ENCODE measurements around the gene TACR1.
"Not testable (repeated sequence)": the region's sequence is repeated elsewhere in the genome, so short reads cannot be mapped to it uniquely, and the experiment has no call there.

The TACR1 gene

DNA sequence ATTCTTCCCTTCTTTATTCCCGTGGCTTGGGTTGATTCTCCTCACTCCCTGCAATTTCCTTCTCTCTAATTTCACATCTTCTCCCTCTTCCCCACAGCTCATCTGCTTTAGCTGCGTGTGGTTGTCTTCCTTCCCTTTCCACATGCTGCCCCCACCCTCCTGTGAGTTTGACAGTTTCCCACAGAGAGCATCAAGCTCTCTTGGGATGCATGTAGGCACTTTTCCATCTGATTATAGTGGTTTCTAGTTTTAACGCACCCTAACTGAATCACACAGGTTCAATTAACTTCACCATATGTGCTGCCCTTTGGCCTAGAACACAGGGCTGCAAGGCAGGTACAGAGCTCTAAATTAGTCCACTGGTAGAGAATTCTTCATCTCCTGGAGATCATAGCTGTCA lies 110.5 kb downstream of the TACR1 start:
- DNase-seq (ENCODE audit: low spot score): no peak

- no peak for DNase-seq (ENCODE audit: low spot score)
Measured at GRCh38 chr2:75087736-75088135, 111.6 kb downstream of the TACR1 start.

- DNase-seq (ENCODE audit: low spot score): no peak
Measured at GRCh38 chr2:75079575-75079974, 119.7 kb downstream of the TACR1 start.

DNA sequence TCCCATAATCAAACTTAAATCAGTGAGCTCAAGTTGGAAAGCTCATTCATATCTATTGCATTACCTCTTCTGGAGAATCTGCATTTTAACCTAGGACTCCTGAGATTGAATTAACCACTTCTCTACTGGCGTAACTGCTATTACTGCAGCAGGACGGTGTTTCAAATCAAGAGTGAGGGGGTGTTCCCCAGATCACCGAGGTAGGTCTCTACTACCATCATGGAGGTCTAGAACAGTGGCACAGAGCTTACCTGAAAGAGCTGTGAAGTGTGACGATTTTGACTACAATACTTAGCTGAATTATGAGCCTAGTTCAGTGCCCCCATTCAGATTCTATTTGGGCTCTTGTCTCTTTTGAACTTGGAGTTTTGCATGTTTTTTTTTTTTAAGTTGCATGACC lies 121.4 kb downstream of the TACR1 start:
- DNase-seq (ENCODE audit: low spot score): no peak

DNA sequence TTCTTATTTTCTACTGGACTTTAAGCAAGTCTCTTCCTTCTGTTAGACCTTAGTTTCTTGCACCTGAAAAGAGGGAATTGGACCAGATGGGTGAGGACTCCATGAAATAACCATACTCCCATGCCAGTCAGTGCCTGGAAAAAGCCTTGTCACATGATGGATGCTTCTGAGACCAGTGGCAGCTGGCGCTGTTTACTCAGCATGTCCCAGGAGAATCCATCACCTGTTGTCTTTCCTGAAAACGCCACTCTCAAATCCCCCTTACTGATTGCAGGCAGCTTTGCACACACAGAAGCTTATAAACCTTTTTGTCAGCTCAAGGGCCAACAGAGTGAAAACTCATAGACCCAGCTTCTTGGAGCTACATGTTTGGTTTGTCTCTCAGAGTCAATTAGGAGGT lies 123.2 kb downstream of the TACR1 start:
- DNase-seq (ENCODE audit: low spot score): no peak

GRCh38 chr2:75074708-75075107 lies 124.6 kb downstream of the TACR1 start:
- no peak for DNase-seq (ENCODE audit: low spot score)

GRCh38 chr2:75074228-75074627 lies 125.1 kb downstream of the TACR1 start:
- DNase-seq (ENCODE audit: low spot score): no peak

- no peak for DNase-seq (ENCODE audit: low spot score)
Measured at GRCh38 chr2:75071766-75072165, 127.6 kb downstream of the TACR1 start.

DNA sequence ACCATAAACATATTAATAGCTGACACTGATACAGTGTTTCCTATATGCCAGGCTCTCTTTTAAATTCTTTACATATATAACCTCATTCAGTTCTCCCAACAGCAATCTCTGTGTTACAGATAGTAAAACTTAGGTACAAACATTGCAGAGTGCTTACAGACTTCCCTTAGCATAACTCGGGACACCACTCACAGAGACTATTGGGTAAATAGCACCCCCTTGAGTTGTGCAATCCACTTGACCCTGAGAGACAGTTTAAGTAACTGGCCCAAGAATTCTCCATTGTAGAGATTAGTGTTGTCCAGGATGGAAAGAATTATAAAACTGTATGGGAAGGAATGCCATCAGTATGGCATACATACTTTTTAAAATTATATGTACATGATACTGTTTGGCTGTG lies 130.8 kb downstream of the TACR1 start:
- DNase-seq (ENCODE audit: low spot score): no peak

GRCh38 chr2:75067506-75067905 lies 131.8 kb downstream of the TACR1 start:
- DNase-seq (ENCODE audit: low spot score): no peak

GRCh38 chr2:75066121-75066902 lies 133.0 kb downstream of the TACR1 start:
- DNase-seq (ENCODE audit: low spot score): no peak

DNA sequence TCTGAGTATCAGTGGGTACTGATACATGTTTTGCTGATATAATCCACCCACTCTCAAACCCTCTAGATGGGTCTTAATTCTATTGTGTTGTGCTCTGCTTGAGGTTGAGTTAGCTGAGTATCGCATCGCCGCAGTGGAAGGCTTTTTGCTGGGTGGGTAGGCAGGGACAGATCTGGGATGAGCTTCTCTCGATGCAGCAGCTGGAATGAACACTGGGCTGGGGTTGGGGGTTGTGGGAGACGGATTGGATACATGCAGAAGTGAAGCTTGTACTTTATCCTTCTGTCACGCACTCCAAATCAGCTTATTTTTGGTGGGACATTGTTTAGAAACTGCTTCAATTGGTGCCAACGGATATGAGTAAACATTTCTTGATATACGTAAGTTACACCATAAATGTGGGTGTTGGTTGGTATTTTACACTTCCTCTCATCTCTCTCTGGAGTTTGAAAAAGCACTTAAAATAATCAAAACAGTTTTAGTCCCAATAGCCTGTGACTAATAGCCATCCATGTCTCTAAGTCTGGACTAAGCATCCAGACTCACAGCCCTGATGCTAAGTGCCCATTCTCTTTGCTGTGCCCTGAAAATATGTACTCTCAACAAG lies 133.8 kb downstream of the TACR1 start:
- no peak for DNase-seq (ENCODE audit: low spot score)

DNA sequence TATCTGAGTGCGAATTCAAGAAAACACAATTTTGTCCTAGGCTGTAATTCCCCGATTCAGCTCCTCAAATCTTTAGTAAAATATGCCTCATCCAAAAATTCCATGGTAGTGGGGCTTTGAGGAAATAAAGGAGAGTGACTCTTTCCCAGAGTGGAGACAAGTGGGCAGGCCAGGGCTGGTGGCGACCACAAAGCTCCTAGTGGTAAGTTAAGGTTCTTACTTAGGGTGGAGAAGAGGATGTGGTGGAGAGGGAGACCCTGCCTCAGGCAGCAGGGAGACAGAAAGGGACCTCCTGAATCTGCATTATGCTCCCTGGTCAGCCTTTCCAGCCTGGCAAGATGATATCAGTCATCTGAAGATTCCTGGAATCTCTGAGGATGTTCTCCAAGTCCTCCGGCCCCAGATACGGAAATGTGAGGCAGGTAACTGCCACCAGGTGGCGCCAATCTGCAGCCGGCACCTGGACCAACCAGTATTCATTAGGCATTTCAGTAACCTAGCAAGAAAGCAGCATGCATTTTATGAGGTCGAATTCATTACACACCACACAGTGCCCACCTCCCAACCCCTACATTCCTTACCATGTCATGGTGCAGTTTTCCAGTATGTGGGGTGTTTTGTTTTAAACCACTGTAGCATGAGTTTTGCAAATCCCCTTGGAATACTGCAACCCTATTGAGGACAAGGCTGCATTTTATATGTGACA lies 134.5 kb downstream of the TACR1 start:
- DNase-seq (ENCODE audit: low spot score): peak; percentile 58

DNA sequence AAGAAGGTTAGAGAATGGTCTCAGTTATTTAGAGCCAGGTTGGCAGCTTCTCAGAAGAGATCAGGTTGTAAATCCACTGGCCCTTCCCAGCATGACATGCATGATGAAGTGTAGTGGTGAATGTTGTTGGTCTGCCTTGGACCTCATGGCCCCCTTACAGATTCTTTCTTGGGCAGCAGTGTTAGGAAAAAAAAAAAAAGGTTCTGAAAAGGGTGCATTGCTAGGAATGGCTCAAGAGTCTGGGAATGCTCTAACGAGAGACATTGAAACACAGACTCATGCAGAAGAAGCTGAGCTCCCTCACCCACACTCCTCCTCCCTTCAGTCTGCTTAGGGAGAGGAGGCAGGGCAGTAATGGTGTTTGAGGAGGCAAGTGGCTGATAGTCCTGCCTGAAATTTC lies 135.4 kb downstream of the TACR1 start:
- no peak for DNase-seq (ENCODE audit: low spot score)

DNA sequence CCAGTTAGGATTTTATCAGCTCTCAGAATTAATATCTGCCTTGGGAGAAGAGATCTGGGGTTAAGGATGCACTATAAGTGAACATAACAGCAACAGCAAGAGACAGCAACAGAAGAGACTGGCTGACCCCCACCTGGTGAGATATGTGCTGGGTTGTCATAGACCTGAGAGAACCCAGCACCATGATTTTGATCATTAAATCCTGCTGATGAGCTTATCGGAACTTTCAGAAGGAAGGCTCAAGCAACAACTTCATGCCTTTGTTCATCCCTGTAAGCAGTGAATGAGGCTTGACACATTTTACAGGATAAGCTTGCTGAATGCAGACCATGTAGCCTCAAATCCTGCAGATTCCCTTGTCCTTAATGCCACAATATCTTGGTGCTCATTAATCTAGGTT lies 140.9 kb downstream of the TACR1 start:
- DNase-seq (ENCODE audit: low spot score): no peak

DNA sequence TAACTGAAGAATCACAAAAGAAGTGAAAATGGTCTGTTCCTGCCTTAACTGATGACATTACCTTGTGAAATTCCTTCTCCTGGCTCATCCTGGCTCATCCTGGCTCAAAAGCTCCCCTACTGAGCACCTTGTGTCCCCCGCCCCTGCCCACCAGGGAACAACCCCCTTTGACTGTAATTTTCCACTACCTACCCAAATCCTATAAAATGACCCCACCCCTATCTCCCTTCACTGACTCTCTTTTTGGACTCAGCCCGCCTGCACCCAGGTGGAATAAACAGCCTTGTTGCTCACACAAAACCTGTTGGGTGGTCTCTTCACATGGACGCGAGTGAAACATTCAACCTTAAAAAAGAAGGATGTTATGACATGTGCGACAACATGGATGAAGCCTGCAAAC lies 142.2 kb downstream of the TACR1 start:
- DNase-seq (ENCODE audit: low spot score): not testable (repeated sequence)

DNA sequence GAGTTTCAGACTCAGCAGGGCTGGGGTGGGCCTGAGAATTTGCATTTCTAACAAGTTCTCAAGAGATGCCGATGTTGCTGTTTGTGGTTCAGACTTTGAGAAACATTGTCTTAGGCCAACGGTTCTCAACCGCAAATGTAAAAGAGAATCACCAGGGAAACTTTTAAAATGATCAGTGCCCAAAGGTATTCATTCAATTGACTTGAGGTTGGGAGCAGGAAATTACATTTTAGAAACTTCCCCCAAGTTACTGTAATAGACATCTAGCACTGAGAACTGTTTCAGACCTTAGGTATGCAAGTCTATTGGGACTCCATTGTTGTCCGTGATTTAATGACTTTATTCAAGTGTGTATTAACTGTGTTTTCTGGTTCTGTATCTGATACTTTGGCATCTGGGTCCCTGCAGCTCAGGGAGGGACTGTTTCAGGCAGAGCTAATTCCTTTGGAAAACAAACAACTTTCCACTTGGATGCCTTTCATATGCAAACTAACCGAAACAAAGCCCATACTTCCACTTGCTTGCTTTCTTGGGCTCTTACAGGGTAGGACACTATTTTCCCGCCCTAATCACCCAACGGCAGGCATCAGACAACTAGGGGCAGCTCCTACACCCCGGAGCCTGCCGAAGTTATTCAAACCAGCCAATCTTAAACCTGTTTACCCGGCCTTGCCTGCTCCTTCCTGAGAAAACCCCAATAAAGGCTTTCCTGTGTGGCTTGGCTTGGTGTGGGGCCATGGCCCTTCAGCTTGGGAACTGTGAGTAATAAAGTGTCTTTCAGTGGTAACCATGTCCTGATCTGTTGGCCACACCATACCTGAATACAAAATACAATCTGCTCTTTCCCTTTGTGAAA lies 143.3 kb downstream of the TACR1 start:
- DNase-seq (ENCODE audit: low spot score): no peak

DNA sequence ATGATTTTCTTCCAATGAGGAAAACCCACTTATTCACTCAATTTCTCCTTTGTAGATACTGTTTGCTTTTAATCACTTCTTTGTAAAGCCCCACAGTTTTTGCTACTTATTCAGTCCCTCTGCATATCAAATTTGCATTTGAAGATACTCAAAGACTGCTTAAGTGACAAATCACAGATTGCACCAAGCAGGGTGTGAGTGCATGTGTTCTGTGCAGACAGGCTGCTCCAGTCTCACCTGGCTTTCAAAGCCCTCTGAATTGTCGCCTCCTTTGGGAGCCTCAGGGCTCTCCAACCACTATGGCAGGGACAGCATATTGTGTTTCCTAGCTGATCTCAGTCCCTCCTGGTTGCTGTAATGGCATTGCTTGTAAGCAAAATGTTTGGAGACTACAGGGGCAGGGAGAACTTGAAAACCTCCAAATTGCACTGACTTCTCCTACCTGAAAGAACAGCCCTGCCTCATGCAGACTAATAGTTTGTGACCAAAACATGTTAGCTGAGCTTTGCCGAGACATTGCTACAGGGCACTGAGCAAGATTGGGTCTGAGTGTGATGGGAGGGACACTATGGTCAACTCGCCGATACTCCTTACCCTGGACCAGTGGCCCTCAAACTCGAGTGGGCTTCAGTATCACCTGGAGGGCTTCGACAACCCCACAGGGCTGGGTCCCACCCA lies 144.0 kb downstream of the TACR1 start:
- DNase-seq (ENCODE audit: low spot score): no peak

DNA sequence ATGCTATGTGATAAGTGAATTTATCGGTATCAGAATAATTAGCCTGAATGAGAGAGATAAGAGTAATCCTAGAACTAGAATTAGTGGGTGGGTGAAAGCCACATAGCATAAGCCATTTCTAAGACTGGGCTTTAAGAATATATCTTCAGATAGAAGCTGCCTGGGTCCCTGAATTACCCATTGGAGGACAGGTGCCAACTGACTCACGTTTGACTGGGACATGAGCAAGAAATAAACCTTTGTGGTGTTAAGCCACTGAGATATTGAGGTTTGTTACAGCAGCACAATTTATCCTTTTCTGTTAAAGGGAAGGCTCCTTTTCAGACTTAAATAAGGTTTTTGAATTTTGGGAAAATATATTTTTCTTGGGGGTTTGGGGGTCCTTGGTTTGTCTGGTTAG lies 145.0 kb downstream of the TACR1 start:
- DNase-seq (ENCODE audit: low spot score): no peak

DNA sequence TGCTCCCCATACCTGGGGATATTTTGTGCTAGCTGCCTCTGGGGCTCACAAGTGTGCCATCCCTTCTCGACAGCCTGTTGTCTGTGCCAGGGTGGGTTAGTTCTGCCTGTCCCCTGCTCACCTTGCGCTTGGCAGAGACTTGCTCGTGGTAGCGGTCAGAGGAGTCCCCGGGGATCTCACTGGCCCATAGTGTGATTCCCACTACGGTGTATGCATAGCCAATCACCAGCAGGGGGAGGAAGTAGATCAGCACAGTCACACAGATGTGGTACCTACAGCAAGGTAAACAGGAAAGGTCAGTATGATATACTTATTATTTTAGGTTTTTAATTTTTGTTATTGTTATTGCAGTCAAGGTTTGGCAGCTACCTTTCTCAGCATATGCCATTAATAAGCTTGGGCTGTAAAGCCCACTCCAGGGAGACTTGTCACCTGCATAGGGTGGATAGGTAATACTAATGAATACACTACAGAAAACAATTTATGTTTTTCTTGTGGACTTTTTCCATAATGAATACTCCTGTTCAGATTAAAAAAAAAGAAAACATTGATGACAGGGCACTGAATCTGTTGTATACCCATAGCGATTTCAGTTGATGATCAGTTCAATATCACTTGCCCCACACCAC lies 145.7 kb downstream of the TACR1 start:
- DNase-seq (ENCODE audit: low spot score): peak; percentile 53

- DNase-seq (ENCODE audit: low spot score): no peak
Measured at GRCh38 chr2:75047992-75048625, 151.2 kb downstream of the TACR1 start.

All from LoVo (cell line).